ENCODE measurements around the gene SCARF1.

The SCARF1 gene

GRCh38 chr17:1639549-1640180, 5.9 kb downstream of the SCARF1 start:
- TF ChIP-seq SNAI2 (CRISPR knock-in tag; IDR thresholded peaks at IDR 0.05) (no peak), ISL1 (CRISPR knock-in tag; IDR thresholded peaks at IDR 0.05) (no peak), ZNF70 (CRISPR knock-in tag; IDR thresholded peaks at IDR 0.05) (no peak), ESRRG (CRISPR knock-in tag; IDR thresholded peaks at IDR 0.05) (no peak), TOX (CRISPR knock-in tag; IDR thresholded peaks at IDR 0.05; ENCODE audit: borderline replicate concordance) (no peak), ZFP30 (CRISPR knock-in tag; IDR thresholded peaks at IDR 0.05) (no peak), TSHZ2 (CRISPR knock-in tag; IDR thresholded peaks at IDR 0.05) (no peak), ZNF8 (CRISPR knock-in tag; IDR thresholded peaks at IDR 0.05) (no peak), ZC3H10 (CRISPR knock-in tag; IDR thresholded peaks at IDR 0.05) (no peak), CREB5 (CRISPR knock-in tag; IDR thresholded peaks at IDR 0.05; ENCODE audit: low read depth) (no peak)
- no peak for ATAC-seq

GRCh38 chr17:1638624-1639300, 6.8 kb downstream of the SCARF1 start:
- no peak for TF ChIP-seq RARB (CRISPR knock-in tag; IDR thresholded peaks at IDR 0.05)
- no peak for TF ChIP-seq CSDC2 (CRISPR knock-in tag; IDR thresholded peaks at IDR 0.05)
- TF ChIP-seq ESRRG (CRISPR knock-in tag; IDR thresholded peaks at IDR 0.05) = no peak
- no peak for TF ChIP-seq ZNF8 (CRISPR knock-in tag; IDR thresholded peaks at IDR 0.05)
- no peak for TF ChIP-seq ARNTL (CRISPR knock-in tag; IDR thresholded peaks at IDR 0.05; ENCODE audit: borderline replicate concordance, low read depth)
- TF ChIP-seq ZFP3 (CRISPR knock-in tag; IDR thresholded peaks at IDR 0.05) = no peak
- TF ChIP-seq ZC3H10 (CRISPR knock-in tag; IDR thresholded peaks at IDR 0.05) = no peak
- TF ChIP-seq OSR1 (CRISPR knock-in tag; IDR thresholded peaks at IDR 0.05) = no peak
- no peak for TF ChIP-seq ZFP30 (CRISPR knock-in tag; IDR thresholded peaks at IDR 0.05)
- no peak for TF ChIP-seq TCF4 (CRISPR knock-in tag; IDR thresholded peaks at IDR 0.05; ENCODE audit: borderline replicate concordance)
- TF ChIP-seq TSHZ2 (CRISPR knock-in tag; IDR thresholded peaks at IDR 0.05) = no peak
- no peak for TF ChIP-seq ZNF70 (CRISPR knock-in tag; IDR thresholded peaks at IDR 0.05)
- ATAC-seq = no peak

- ATAC-seq = no peak
- no peak for TF ChIP-seq TCF4 (CRISPR knock-in tag; IDR thresholded peaks at IDR 0.05; ENCODE audit: borderline replicate concordance)
- TF ChIP-seq ZFP30 (CRISPR knock-in tag; IDR thresholded peaks at IDR 0.05) = no peak
- no peak for TF ChIP-seq PPARA (CRISPR knock-in tag; IDR thresholded peaks at IDR 0.05; ENCODE audit: borderline replicate concordance)
- TF ChIP-seq CREB5 (CRISPR knock-in tag; IDR thresholded peaks at IDR 0.05; ENCODE audit: low read depth) = no peak
- TF ChIP-seq ZNF565 (CRISPR knock-in tag; conservative IDR thresholded peaks at IDR 0.05; ENCODE audit: low read depth) = no peak
- TF ChIP-seq CSRNP3 (CRISPR knock-in tag; IDR thresholded peaks at IDR 0.05) = no peak
- no peak for TF ChIP-seq TSHZ2 (CRISPR knock-in tag; IDR thresholded peaks at IDR 0.05)
- TF ChIP-seq CSDC2 (CRISPR knock-in tag; IDR thresholded peaks at IDR 0.05) = no peak
- no peak for TF ChIP-seq TOX (CRISPR knock-in tag; IDR thresholded peaks at IDR 0.05; ENCODE audit: borderline replicate concordance)
- no peak for TF ChIP-seq GLIS3 (CRISPR knock-in tag; IDR thresholded peaks at IDR 0.05)
- no peak for TF ChIP-seq ESRRG (CRISPR knock-in tag; IDR thresholded peaks at IDR 0.05)
- TF ChIP-seq PATZ1 (CRISPR knock-in tag; IDR thresholded peaks at IDR 0.05; ENCODE audit: borderline replicate concordance) = no peak
- no peak for TF ChIP-seq SNAI2 (CRISPR knock-in tag; IDR thresholded peaks at IDR 0.05)
- TF ChIP-seq ZC3H10 (CRISPR knock-in tag; IDR thresholded peaks at IDR 0.05) = no peak
These were observed 7.4 kb downstream of the SCARF1 start for GRCh38 chr17:1638171-1638590.
